Astrocyte (in vitro differentiated cells and primary cell): ENCODE measurements around the gene PPM1K. TPM values are rescaled to one million over a fixed set of nuclear protein-coding genes. Genes with fewer than 3 reads are reported as not detected.

Source experiments
- DNase-seq: peaks from one replicate; pipeline ENCODE4 v3.0.0-alpha.2; 2010; ENCODE audit warnings: low read depth
- FAIRE-seq: peaks from 2 replicates; lab custom pipeline; 2011; peaks lifted over from hg19 to GRCh38; lab: Jason Lieb, UNC
- H2AFZ ChIP-seq: 2 replicates; pipeline ENCODE4 v1.6.0; 2012; ENCODE audit warnings: low read depth, low read length, inconsistent platforms
- H3K27ac ChIP-seq: 2 replicates; pipeline ENCODE4 v1.5.1; 2011; ENCODE audit warnings: low read depth, low read length, inconsistent platforms
- H3K27me3 ChIP-seq: 2 replicates; pipeline ENCODE4 v1.6.0; 2011; ENCODE audit warnings: low read length, inconsistent platforms; ENCODE audit not compliant: insufficient read depth
- H3K36me3 ChIP-seq: 2 replicates; pipeline ENCODE4 v1.5.1; 2011; ENCODE audit warnings: low read length, inconsistent platforms; ENCODE audit not compliant: insufficient read depth
- H3K4me1 ChIP-seq: 2 replicates; pipeline ENCODE4 v1.5.1; 2011; ENCODE audit warnings: low read length, inconsistent platforms; ENCODE audit not compliant: insufficient read depth
- H3K4me2 ChIP-seq: 2 replicates; pipeline ENCODE4 v1.6.0; 2012; ENCODE audit warnings: low read length, inconsistent platforms
- H3K4me3 ChIP-seq: 2 replicates; pipeline ENCODE4 v1.5.1; 2011; ENCODE audit warnings: low read depth, mild to moderate bottlenecking, low read length, inconsistent platforms; ENCODE audit not compliant: insufficient read depth
- H3K79me2 ChIP-seq: 2 replicates; pipeline ENCODE4 v1.6.0; 2012; ENCODE audit warnings: mild to moderate bottlenecking, low read length, inconsistent platforms; ENCODE audit not compliant: insufficient read depth
- H3K9ac ChIP-seq: 2 replicates; pipeline ENCODE4 v1.6.0; 2012; ENCODE audit warnings: mild to moderate bottlenecking, low read length, inconsistent platforms
- H3K9me3 ChIP-seq: 2 replicates; pipeline ENCODE4 v1.5.1; 2012; ENCODE audit warnings: low read depth, mild to moderate bottlenecking, low read length, inconsistent platforms; ENCODE audit not compliant: insufficient read depth
- H4K20me1 ChIP-seq: 2 replicates; pipeline ENCODE4 v1.6.0; 2012; ENCODE audit warnings: low read length, inconsistent platforms; ENCODE audit not compliant: insufficient read depth
- H3K27ac Mint-ChIP-seq: one replicate; pipeline ENCODE4 v1.8.0; 2021; ENCODE audit warnings: mild to moderate bottlenecking, mixed read lengths; ENCODE audit not compliant: unreplicated experiment
- H3K27me3 Mint-ChIP-seq: one replicate; pipeline ENCODE4 v1.8.0; 2021; ENCODE audit warnings: low read depth, mixed read lengths; ENCODE audit not compliant: unreplicated experiment
- H3K36me3 Mint-ChIP-seq: one replicate; pipeline ENCODE4 v1.8.0; 2021; ENCODE audit warnings: low read depth, mixed read lengths; ENCODE audit not compliant: unreplicated experiment
- H3K4me1 Mint-ChIP-seq: one replicate; pipeline ENCODE4 v1.8.0; 2021; ENCODE audit warnings: low read depth, mixed read lengths; ENCODE audit not compliant: unreplicated experiment
- H3K4me3 Mint-ChIP-seq: one replicate; pipeline ENCODE4 v1.8.0; 2021; ENCODE audit warnings: mild to moderate bottlenecking, moderate library complexity, mixed read lengths; ENCODE audit not compliant: unreplicated experiment
- H3K9me3 Mint-ChIP-seq: one replicate; pipeline ENCODE4 v1.8.0; 2021; ENCODE audit warnings: mild to moderate bottlenecking, mixed read lengths; ENCODE audit not compliant: unreplicated experiment
- EZH2 ChIP-seq: IDR thresholded peaks from 2 replicates; pipeline ENCODE4 v1.6.1; 2012; ENCODE audit warnings: mild to moderate bottlenecking, low read length, inconsistent platforms; ENCODE audit not compliant: insufficient read depth
- total RNA-seq: library from RNA; stranded (reverse); gene quantifications from 2 replicates; pipeline ENCODE4 v1.2.1, GENCODE V29; 2021
- TF ChIP-seq, protein P1 (sequence below): IDR thresholded peaks from 2 replicates; pipeline ENCODE4 v1.5.1; 2011; ENCODE audit warnings: low read depth, mild to moderate bottlenecking, inconsistent platforms, low read length, moderate library complexity; ENCODE audit not compliant: insufficient read depth

Gene PPM1K
- total RNA-seq, 1 donor from 2014 or later = 39.9 TPM

DNA sequence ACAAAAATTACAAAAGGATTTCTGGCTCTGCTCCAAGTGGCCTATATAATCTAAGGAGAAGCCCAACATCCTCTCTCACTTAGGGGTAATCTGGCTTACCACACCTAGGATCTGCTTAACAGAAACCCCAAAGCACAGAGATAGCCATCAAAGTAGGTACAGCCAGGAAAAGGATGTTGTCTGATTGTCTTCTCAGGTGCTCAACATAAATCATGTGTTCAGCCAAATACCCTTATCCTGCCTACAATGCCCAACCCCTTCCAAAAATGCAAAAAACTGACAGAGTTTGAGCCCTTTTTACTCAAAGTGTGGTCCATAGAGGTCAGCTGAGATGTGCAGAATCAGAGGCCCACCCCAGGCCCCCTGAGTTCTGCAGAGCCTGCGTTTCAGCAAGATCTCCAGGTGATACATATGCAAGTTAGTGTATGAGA lies 53.9 kb downstream of the PPM1K start:
- H2AFZ ChIP-seq = no peak overlapping the region
- no peak overlapping the region for H3K4me3 Mint-ChIP-seq

DNA sequence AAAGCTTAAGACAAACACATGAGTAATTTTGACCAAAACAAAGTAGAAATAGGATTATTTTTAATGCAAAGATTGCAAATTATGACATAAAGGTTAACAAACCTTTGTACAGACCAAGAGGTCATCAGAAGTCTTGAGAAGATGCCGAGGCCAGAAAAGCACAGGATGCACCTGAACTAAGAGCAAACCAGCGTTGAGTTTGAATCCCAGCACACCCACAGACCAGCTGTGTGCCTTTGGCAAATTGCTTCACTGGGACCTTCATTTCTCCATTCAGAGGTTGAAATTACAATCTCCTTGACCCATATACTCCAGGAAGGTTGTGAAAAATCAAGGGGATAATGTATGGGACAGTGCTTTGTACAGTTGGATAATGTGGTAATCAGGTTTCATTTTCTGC lies 56.6 kb downstream of the PPM1K start:
- H3K4me2 ChIP-seq = no peak overlapping the region
- no peak overlapping the region for H3K9ac ChIP-seq
- H3K27me3 ChIP-seq = no peaks in the 10 kb centered on the region
- no peak overlapping the region for H3K27ac ChIP-seq
- peaks cover 2% of the 10 kb centered on the region for H3K4me1 Mint-ChIP-seq
- H3K27ac Mint-ChIP-seq = no peak overlapping the region
- H3K4me3 ChIP-seq = no peak overlapping the region
- FAIRE-seq = no peak
- no peak overlapping the region for H3K4me3 Mint-ChIP-seq
- H3K27me3 Mint-ChIP-seq = no peaks in the 10 kb centered on the region
- H3K9me3 Mint-ChIP-seq = peaks cover 6% of the 10 kb centered on the region
- no peaks in the 10 kb centered on the region for H3K36me3 ChIP-seq
- peaks cover 4% of the 10 kb centered on the region for H3K4me1 ChIP-seq
- H2AFZ ChIP-seq = no peak overlapping the region
- DNase-seq = no peak
- no peaks in the 10 kb centered on the region for H3K36me3 Mint-ChIP-seq
- TF ChIP-seq, protein P1, sequence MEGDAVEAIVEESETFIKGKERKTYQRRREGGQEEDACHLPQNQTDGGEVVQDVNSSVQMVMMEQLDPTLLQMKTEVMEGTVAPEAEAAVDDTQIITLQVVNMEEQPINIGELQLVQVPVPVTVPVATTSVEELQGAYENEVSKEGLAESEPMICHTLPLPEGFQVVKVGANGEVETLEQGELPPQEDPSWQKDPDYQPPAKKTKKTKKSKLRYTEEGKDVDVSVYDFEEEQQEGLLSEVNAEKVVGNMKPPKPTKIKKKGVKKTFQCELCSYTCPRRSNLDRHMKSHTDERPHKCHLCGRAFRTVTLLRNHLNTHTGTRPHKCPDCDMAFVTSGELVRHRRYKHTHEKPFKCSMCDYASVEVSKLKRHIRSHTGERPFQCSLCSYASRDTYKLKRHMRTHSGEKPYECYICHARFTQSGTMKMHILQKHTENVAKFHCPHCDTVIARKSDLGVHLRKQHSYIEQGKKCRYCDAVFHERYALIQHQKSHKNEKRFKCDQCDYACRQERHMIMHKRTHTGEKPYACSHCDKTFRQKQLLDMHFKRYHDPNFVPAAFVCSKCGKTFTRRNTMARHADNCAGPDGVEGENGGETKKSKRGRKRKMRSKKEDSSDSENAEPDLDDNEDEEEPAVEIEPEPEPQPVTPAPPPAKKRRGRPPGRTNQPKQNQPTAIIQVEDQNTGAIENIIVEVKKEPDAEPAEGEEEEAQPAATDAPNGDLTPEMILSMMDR = no peak
- TF ChIP-seq EZH2 = no peak
- no peaks in the 10 kb centered on the region for H3K9me3 ChIP-seq
- H3K79me2 ChIP-seq = no peaks in the 10 kb centered on the region
- H4K20me1 ChIP-seq = no peaks in the 10 kb centered on the region

More for the DNA sequence above, 53.9 kb downstream of the PPM1K start:
- Histone ChIP-seq H3K36me3 (no peaks in the 10 kb centered on the region), H3K27ac (no peak overlapping the region), H4K20me1 (no peaks in the 10 kb centered on the region), H3K27me3 (no peaks in the 10 kb centered on the region), H3K9me3 (no peaks in the 10 kb centered on the region), H3K4me2 (peak overlapping the region; percentile 58), H3K4me1 (no peaks in the 10 kb centered on the region), H3K4me3 (no peak overlapping the region), H3K79me2 (no peaks in the 10 kb centered on the region), H3K9ac (no peak overlapping the region)
- Mint-ChIP-seq H3K9me3 (peaks cover 6% of the 10 kb centered on the region), H3K36me3 (no peaks in the 10 kb centered on the region), H3K4me1 (peaks cover 2% of the 10 kb centered on the region), H3K27ac (no peak overlapping the region), H3K27me3 (no peaks in the 10 kb centered on the region)
- no peak for FAIRE-seq
- no peak for DNase-seq
- TF ChIP-seq EZH2 = no peak
- TF ChIP-seq, protein P1 = no peak

DNA sequence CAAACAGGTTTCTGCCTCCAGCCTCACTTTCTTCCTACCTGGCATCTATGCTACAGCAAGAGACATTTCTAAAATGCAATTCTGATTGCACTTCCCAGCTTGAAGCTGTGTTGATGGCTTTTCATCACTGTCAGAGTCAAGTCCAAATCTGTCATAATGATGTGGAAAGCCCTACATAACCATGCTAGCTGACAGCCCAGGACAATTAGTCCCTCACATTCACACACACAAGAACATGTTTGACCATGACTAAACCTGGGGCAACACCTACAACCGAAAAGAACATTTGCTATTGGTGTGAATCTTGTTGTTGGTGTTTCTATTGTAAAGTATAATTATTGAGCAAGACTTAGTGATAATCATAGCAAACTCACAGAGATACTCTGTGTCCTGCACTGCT lies 58.2 kb downstream of the PPM1K start:
- no peak for TF ChIP-seq EZH2
- TF ChIP-seq, protein P1 = no peak
- Mint-ChIP-seq H3K27me3 (no peaks in the 10 kb centered on the region), H3K4me1 (peaks cover under 1% of the 10 kb centered on the region), H3K9me3 (peaks cover 11% of the 10 kb centered on the region), H3K4me3 (no peak overlapping the region), H3K27ac (no peak overlapping the region), H3K36me3 (no peaks in the 10 kb centered on the region)
- Histone ChIP-seq H3K4me3 (no peak overlapping the region), H3K36me3 (no peaks in the 10 kb centered on the region), H3K4me1 (peaks cover 4% of the 10 kb centered on the region), H3K9ac (no peak overlapping the region), H2AFZ (no peak overlapping the region), H3K27me3 (no peaks in the 10 kb centered on the region), H3K9me3 (no peaks in the 10 kb centered on the region), H3K27ac (no peak overlapping the region), H3K4me2 (no peak overlapping the region), H4K20me1 (no peaks in the 10 kb centered on the region), H3K79me2 (no peaks in the 10 kb centered on the region)
- FAIRE-seq (no peak), DNase-seq (no peak)
